SK-MEL-5 (cell line): ENCODE results near the gene PRCD. TPM values are rescaled to one million over a fixed set of nuclear protein-coding genes. Genes with fewer than 3 reads are reported as not detected.
"Not testable (repeated sequence)": the region's sequence is repeated elsewhere in the genome, so short reads cannot be mapped to it uniquely, and the experiment has no call there.

Experiments
- DNase-seq: peaks from one replicate; pipeline ENCODE4 v3.0.0-alpha.2; 2016; ENCODE audit warnings: low read depth, low spot score
- in situ Hi-C: cut with HindIII; loops from 2 replicates; pipeline ENCODE4 v1.10.0; 2016; ENCODE audit warnings: low sequenced_read_pairs, high pct_unique_total_duplicates, low pct_unique_long_range_greater_than_20kb
- total RNA-seq: library from RNA; depleted of rRNA; stranded (reverse); fragments of >200 nt; shearing (Covaris generic); gene quantifications from 2 replicates; pipeline ENCODE4 v1.2.3, GENCODE V29; 2014

Gene PRCD
- total RNA-seq, 1 experiment from 2014 or later = 15.8 TPM

DNA sequence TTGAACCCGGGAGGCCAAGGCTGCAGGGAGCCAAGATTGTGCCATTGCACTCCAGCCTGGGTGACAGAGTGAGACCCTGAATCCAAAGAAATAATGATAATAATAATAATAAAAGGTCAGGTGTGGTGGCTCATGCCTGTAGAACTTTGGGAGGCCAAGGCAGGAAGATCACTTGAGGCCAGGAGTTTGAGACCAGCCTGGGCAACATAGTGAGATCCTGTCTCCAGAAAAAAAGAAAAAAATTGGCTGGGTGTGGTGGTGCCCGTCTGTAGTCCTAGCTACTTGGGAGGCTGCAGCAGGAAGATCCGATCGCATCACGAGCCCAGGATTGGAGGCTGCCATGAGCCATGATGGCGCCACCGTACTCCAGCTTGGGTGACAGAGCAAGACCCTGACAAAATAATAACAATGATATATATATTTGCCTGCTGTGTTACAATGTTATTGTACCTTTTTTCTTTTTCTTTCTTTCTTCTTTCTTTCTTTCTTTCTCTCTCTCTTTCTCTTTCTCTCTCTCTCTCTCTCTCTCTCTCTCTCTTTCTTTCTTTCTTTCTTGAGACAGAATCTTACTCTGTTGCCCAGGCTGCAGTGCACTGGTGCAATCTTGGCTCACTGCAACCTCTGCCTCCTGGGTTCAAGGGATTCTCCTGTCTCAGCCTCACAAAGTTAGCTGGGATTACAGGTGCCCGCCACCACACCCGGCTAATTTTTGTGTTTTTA is 6.0 kb upstream of the PRCD start:
- in situ Hi-C loops, DNase-seq: not testable (repeated sequence)

DNA sequence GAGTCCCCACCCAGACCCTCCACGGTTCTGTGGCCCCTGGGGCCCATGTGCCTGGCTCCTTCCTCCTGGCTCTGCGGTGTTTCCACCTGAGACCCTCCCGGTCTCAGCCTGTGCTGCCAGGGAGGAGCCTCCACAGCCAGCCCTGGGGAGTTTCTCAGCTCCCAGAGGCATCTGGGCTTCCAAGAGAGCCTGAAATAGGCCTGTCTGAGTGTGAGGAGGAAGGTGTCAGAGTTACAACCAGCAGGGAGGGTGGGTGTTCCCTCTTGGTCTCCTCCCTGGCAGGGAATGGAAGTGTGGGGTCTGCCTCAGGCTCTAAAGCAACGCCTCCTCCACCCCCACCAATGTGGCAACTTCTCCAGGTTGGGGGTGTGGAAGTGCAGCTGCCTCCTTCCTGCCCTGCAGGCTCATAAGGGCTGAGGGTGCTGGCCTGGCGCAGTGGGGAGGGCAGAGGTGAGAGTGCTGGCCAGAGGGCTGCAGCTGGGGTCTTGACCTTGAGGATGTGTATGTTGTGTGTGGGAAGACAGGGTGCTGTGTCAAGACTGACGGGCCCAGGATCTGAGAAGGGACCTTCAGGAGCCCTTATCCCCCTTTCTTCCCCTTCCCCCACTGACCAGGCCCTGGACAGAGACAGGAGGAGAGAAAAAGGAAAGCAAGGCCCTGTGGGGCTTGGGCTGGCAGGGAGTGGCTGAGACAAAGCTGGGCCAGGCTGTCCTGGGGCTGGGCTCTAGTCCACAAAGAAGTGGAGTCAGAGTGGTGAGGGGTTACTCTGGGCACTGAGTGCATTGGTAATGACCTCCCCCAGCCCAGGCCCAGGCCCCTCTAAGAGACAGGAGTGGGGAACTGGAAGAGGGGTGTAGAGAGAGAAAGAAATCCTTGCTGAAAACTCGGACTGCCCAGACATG is 4.8 kb upstream of the PRCD start:
- in situ Hi-C loops = no loop called here
- no peak for DNase-seq

DNA sequence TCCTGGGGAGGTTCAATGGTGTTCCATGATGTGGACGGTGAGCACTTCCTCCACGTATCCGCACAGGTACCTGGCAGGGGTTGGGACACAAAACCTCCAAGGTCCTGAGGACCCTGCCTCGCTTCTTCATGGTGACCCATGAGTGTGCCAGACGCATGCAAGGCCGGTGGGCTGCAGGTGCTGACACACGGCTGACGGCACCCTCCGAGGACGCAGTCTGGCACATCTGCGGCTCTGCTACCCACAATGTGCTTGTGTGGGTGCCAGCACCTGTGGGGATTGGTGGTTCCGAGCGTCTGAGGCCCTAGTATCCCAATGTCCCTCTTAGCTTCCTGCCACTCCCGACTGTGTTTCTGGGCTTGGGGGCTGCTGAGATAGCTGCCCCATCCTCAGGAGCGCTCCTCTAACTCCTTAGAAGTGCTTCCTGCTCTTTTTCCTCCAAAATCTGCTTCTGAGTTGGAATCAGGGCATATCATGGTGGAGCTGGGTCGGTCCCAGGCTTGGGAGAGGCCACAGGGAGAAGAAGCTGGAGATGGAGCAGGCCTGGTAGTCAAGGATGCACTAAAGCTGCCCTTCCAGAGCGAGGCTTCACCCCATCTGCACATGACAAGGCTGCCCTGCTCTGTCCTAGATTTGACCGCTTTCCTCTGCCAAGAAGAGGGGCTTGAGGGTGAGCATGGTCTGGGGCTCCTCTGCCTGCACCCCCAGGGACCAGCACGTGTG is 3.9 kb upstream of the PRCD start:
- DNase-seq = no peak
- in situ Hi-C loops = no loop called here

DNA sequence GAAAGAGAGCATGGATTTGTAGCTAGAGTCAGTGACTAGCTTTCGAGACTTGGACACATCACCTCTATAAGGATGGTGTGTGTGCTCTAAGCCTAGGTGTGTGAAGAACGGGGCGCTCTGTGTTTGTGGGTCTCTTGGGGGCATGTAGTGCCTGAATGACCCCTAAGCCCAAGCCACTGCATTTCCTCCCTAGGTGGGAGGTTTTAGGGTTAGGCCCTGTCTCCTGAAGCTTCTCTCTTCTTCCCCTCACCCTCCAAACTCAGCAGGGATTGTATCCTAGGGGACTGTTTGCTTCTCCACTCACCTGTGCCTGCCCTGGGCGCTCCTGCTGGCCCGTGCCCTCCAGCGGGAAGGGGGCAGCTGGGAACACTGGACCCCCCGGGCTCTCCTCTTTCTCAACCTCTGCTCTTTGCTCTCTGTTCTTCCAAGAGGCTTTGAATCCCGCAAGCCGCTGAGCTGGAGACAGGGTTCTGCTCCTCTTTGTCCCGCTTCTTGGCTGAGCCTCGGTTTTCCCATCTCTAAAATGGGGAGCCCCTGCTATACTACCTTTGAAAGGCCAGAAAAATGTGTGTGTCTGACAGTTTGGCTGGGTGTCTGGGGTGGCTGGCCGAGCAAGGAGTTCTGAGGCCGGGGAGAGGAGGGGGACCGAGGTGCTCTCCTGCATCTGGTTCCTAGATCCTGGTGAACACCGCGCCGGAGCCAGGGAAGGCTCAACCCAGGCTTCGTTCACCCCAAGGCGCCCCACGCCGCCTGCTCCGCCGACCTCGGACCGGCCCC is 3.1 kb upstream of the PRCD start:
- DNase-seq = no peak
- in situ Hi-C loops = no loop called here

DNA sequence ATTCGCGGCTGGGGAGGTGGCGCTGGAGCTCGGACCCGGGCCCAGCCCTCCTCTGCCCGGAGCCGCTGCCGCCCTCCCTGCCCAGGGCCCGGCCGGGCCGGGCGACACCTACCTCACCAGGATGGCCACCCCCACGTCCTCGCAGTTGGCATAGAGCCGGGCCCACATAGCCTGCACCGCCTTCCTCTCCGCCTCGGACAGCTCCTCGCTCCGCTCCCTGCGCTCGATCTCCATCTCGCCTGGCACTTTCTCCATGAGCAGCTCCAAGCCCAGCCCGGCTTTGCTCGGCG is 2.6 kb upstream of the PRCD start:
- in situ Hi-C loops = no loop called here
- DNase-seq = no peak

DNA sequence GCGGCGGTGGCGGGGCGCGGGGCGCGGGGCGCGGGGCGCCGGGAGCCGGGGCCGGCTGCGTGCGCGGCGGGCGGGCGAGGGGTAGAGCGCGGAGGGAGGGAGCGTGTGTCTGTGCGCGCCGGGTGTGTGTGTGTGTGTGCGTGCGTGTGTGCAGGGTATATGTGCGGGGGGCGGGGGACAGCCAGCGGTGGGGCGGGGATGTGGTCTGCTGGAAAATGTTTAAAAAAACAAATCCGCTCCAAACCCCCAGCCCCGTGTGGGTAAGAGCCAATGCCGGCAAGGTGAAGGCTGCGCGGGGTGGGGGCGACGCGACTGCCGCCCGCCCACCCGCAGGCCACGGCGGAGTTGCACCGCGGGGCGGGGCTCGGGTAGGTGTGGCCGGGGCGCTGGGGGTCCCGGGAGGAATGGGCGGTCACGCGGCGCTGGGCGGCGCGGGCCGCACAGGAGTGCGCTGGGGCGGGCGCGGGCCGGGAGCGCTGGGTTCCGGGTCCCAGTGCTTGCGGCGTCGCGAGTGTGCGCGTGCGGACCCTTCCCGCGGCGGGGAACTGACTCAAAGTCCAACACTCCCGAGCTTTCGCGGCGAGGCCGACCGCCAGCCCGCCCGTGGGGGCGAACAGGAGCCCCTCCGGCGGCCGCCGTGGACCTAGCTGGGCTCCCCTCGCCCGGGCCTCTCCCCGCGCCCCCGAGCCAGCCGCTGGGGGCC is 2.1 kb upstream of the PRCD start, which contains the start of gene CYGB:
CYGB (minus strand) TSS at position 132 of the 703 bp plus-strand sequence. CDS start 167 bp downstream, outside the sequence.
- in situ Hi-C loops = no loop called here
- peak; percentile 74 for DNase-seq

DNA sequence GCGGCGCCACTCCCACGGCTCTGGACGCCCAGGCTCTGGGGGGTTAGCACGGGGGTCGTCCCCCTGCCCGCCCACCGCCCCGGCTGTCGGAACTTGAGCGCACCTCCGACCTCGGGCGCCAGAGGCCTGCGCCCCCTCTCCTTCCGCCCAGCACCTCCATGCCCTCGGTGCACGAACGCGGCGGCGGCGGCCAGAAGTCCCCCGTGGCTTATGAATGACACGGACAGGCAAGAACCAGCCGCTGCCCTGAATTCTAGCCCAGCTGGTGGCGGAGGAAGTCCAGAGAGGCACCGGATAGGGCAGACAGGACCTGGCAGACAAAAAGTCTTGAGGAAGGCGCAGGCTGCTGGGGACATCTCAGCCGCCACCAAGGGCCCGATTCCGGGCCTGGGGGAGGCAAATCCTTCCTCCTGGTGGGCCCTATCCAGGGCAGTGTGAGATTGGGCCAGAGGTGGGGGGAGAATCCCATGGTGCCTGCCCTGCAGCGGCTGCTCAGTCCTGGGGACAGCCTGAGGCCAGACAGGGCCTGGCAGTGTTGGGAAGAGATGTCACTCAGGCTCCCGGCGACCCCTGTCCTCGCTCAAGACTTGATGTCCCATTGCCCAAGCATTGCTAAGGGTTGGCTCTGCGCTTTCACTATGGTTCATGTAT is 1.4 kb upstream of the PRCD start:
- no peak for DNase-seq
- in situ Hi-C loops = no loop called here

DNA sequence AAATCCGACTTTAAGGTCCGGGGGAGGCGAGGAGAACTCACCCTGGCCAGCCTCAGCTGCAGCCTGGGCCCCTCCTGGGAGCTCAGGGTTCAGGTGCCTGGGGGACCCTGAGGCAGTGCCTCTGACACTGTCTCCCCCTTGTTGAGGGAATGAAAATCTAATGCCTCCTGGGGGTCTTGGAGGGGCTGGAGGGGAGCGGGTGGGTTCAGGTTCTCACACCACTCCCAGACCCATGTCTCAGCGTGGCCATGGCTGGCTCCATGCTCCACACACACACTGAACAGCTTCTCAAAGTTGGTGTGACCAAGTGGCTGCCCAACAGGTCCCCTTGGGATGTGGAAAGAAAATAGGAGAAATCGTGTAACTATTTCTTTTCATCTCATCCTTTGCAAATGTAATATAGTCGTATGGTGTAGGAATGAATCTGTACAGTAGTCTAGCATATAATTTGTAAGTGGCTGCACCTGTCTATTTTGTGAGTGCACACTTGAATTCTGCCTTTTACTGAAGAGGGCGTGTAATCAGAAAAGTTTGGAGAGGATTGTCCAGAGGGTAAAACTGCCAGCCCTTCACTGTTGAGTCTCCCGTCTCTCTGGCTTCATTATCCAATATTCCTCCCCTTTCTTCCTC is 788 bp upstream of the PRCD start:
- in situ Hi-C loops = no loop called here
- no peak for DNase-seq

DNA sequence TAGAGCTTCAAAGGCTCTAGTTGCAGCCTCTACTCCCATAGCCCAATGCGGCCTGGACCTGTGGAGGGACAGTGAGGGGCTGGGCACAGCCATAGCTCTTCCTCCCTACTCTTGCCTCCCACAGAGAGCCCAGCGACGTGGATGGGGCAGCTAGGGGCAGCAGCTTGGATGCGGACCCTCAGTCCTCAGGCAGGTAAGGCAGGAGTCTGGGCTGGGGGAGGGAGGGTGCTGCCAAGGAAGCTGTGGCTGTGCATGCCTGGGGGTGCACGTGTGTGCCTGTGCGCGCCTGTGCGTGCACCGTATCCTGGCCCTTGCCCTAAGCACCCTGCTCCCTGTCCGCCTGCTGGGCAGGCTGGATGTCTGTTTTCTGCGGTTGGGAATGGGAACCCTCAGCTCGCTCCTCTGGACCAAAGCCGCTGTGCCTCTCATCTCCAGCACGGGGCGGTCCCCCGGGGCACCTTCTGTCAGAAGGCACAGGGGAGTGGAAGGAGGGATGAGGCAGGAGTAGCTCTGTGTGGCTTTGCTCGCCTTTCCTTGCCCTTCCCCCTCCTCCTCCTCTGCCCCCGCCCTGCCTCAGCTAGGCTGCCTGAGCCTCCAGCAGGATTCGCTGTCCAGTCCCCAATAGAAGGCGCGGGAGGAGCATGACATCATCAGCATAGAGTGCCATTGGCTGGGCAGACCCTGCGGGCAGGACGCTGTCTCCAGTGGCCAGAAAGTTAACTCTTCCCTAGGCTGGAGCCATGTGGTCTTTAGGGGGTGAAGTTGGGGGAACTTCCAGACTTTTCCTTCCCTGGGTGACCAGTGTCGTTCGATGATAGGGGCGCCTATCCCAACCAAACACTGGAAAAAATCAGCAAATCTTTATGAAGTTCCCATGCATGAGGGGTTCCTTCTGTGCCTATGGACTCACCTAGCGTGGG is 797 bp downstream of the PRCD start:
- peak; percentile 100 for DNase-seq
- in situ Hi-C loops = no loop called here

DNA sequence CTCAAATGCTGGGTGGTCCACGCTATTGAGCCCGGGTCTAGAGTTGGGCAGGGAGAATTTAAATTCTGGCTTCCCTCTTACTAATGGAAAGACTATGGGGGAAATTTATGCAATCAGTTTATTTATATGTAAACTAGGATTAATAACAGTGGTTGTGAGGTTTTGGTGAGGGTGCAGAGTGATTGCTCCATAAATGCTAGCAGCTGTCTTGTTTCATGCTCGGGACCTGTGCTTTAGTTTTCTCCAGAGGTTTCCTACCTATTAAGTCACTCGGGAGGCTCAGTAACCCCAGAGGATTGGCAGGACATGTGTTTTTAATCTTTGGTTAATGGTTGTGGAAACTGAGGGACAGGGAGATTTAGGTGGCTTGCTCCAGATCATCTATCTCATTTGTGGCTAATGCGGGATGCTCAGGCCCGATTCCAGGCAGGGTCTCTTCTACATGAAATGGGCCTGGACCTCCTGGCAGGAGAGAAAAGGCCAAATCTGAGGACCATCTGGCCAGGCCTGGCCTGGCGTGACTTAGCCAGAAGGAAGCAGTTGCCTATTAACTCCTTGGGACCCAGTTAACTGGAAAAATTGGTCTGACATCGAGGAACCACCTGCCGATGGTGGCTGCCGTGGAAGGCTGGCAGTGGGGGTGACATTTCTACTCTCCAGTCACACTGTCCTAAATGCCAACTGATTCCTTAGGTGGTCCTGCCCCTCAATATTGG is 2.1 kb downstream of the PRCD start:
- in situ Hi-C loops = no loop called here
- DNase-seq = no peak

DNA sequence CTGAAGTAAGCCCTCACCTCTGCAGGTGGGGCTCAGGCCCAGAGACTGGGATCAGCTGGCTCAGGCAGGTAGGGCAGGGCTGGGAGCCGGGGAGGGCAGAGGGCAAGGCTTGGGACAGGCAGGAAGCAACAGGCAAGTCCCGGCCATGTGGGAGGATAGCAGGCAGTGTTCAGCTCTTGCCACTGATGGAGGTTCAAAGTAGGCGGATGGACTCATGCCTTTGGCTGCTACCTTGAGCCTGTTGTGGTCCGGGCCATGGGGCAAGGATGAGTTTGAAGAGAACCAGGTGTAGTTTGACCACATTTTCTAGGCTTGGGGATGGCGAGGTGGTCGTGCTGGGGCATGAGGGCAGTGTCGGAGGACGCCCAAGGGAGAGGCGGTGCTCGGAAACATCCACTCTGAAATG is 2.7 kb downstream of the PRCD start:
- no peak for DNase-seq
- in situ Hi-C loops = no loop called here

DNA sequence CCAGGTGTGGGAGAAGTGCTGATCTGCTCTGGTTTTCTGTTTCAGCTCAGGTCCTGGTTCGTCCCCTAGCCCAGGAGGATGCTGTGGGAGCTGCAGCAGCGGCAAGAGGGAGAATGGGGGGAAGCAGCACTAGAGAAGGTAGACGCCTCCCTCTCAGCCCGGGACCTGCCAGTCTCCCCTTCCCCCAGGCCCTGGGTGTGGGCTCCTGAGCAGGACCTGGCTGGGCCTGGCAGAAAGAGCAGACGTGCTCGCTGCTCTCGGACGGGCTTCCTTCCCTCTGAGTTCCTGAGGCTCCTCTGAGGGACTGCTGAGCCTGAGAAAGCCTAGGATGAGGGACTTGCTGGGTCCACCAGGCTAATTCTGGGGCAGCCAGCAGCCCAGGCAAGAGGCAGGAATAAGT is 3.1 kb downstream of the PRCD start:
- in situ Hi-C loops = no loop called here
- DNase-seq = no peak

DNA sequence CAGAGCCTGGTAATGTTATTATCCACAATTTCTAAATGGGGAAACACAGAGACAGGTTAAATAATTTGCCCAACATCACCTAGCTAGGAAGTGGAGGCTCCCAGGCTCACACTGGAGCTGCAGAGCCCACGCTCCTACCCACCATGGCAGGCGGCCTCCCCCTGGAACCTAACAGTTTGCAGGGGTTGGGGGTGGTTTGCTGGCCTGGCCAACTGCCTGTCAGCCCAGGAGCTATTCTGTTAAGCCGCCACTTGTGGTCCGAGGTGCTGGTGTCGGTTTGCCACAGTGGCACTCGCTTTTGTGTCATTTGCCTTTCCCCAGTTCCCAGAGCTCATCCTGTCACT is 3.6 kb downstream of the PRCD start:
- in situ Hi-C loops = no loop called here
- no peak for DNase-seq

DNA sequence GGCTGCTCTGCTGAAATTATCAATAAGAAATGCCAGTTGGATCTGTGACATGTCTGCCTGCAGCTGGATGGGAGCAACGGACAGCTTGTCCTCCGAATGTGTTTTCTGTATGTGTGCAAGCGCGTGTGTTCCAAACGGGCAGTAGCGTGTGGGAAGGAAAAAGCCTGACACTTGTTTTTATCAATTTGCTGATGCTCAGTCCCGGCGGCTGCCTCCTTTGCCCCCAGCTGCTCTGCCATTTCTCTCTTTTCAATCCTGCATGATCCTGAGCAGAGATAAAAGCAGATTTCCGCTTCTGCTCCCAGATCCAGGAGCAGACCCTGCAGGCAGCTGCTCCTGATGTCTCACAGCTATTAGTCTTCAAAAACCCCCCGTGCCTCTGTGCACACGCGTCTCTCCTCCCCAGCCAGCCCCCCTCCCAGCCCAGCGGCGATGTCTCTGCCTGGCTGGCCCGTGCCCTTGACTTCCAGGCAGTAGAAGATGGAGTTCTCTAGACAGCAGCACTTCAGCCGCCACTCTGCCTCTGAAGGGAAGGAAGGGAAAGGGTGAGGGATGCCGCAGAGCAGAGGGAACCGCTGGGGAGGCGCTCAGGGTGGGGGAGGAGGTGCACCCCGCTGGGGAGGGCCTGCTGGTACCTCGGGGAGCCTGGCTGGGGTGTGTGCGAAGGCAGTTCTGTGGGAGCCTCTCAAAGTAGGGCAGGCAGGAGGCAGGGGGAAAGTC is 4.1 kb downstream of the PRCD start:
- in situ Hi-C loops = no loop called here
- no peak for DNase-seq
